ENCODE results near the gene C10orf53. TPM values are rescaled to one million over a fixed set of nuclear protein-coding genes. Genes with fewer than 3 reads are reported as not detected.

Gene C10orf53
- polyA plus RNA-seq, 2 of the 4 experiments (the other 2 are of a cell fraction): not detected

DNA sequence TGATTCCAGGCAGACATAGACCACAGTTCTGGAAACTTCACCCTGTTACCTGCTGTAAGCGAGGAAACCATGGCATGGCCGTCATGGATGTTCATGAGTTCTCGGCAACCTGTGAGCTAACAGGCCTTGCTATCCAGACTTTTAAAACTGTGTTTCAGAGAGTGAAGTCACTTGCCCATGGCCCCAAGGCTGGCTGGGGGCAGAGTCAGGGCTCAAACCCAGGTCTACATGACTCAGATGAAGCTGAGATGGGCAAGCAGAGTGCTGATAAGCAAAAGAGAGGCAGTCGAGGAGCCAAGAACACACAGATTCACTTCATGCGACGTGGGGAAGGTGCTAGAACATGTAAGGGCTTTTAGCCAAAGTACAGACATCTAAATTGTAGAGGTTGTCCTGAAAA lies 31.5 kb downstream of the C10orf53 start:
- no peak for DNase-seq (ENCODE audit: low read depth in 1 of 2, low spot score in 1 of 2)

DNA sequence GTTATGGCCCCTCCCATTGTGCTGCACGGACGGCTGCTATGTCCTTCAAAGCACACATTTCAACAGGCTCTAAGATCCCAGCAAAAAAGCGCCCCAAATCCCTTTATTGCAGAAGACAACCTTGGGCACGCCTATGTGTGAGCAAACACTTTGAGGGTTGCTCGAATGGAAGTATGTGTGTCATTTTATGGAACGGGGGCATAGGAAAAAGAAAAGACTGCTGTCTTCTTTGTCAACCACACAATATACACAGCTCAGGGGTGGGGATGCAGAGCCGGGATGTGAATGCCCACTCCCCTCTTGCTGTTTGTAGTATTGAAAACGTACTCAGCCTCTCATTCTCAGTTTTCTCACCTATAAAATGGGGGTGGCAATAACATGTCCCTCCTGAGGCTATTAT lies 32.0 kb downstream of the C10orf53 start:
- FAIRE-seq (no peak), DNase-seq (ENCODE audit: low read depth in 1 of 2, low spot score in 1 of 2) (no peak), ATAC-seq (no peak)
- POLR2A ChIA-PET: no interaction called here
- TF ChIP-seq RNF2 (IDR thresholded peaks at IDR 0.05; ENCODE audit: borderline replicate concordance, low read depth) (no peak), CBX2 (IDR thresholded peaks at IDR 0.05; ENCODE audit: borderline replicate concordance, low read depth) (no peak), FOXS1 (CRISPR knock-in tag; IDR thresholded peaks at IDR 0.05) (no peak), NPAS2 (CRISPR knock-in tag; IDR thresholded peaks at IDR 0.05; ENCODE audit: borderline replicate concordance) (no peak), HDAC2 (IDR thresholded peaks at IDR 0.05) (no peak), HEYL (CRISPR knock-in tag; IDR thresholded peaks at IDR 0.05) (no peak), JUNB (IDR thresholded peaks at IDR 0.05) (no peak), GATA3 (IDR thresholded peaks at IDR 0.05; ENCODE audit: borderline replicate concordance) (no peak), KDM1A (IDR thresholded peaks at IDR 0.05; ENCODE audit: low read depth) (no peak), EHMT2 (IDR thresholded peaks at IDR 0.05; ENCODE audit: low read depth) (no peak), BHLHE40 (IDR thresholded peaks at IDR 0.05; ENCODE audit: low read depth, low read length) (no peak), BCL3 (IDR thresholded peaks at IDR 0.05) (no peak)
- TF ChIP-seq, protein P1, sequence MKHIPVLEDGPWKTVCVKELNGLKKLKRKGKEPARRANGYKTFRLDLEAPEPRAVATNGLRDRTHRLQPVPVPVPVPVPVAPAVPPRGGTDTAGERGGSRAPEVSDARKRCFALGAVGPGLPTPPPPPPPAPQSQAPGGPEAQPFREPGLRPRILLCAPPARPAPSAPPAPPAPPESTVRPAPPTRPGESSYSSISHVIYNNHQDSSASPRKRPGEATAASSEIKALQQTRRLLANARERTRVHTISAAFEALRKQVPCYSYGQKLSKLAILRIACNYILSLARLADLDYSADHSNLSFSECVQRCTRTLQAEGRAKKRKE (CRISPR knock-in tag; IDR thresholded peaks at IDR 0.05; ENCODE audit: low read depth): no peak
- TF ChIP-seq, protein P2, sequence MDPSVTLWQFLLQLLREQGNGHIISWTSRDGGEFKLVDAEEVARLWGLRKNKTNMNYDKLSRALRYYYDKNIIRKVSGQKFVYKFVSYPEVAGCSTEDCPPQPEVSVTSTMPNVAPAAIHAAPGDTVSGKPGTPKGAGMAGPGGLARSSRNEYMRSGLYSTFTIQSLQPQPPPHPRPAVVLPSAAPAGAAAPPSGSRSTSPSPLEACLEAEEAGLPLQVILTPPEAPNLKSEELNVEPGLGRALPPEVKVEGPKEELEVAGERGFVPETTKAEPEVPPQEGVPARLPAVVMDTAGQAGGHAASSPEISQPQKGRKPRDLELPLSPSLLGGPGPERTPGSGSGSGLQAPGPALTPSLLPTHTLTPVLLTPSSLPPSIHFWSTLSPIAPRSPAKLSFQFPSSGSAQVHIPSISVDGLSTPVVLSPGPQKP (IDR thresholded peaks at IDR 0.05; ENCODE audit: low read depth, low read length): no peak
- TF ChIP-seq, protein P3, sequence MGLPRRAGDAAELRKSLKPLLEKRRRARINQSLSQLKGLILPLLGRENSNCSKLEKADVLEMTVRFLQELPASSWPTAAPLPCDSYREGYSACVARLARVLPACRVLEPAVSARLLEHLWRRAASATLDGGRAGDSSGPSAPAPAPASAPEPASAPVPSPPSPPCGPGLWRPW (IDR thresholded peaks at IDR 0.05): no peak
- 24% methylated on average over 8 of the region's 8 CpGs for WGBS (ENCODE audit: missing lambda C conversion rate)
- no peak overlapping the region for H3K4me2 ChIP-seq
- H3K4me1 ChIP-seq: no peaks in the 10 kb centered on the region
- CTCF ChIA-PET: no interaction called here
- H3K27ac ChIP-seq: no peak overlapping the region
- H3K4me3 ChIP-seq: no peak overlapping the region
- no peaks in the 10 kb centered on the region for H3K9me3 ChIP-seq

More for the DNA sequence above, 31.5 kb downstream of the C10orf53 start:
- no peak for FAIRE-seq
- Histone ChIP-seq H3K9me3 (no peaks in the 10 kb centered on the region), H3K4me1 (no peaks in the 10 kb centered on the region), H3K27ac (no peak overlapping the region), H3K4me2 (no peak overlapping the region), H3K4me3 (no peak overlapping the region)
- no peak for ATAC-seq
- TF ChIP-seq KDM1A (IDR thresholded peaks at IDR 0.05; ENCODE audit: low read depth) (no peak), RAD21 (conservative IDR thresholded peaks at IDR 0.05 in 1 of 2, IDR thresholded peaks at IDR 0.05 in 1 of 2) (no peak), ZFP36 (IDR thresholded peaks at IDR 0.05; ENCODE audit: borderline replicate concordance, partially characterized antibody) (no peak)
- ChIA-PET POLR2A (no interaction called here), CTCF (no interaction called here)
- 29% methylated on average over 6 of the region's 6 CpGs for WGBS (ENCODE audit: missing lambda C conversion rate)

GRCh38 chr10:49713266-49713665 lies 33.8 kb downstream of the C10orf53 start:
- ATAC-seq (no peak), FAIRE-seq (no peak), DNase-seq (ENCODE audit: low read depth in 1 of 2, low spot score in 1 of 2) (no peak)
- Histone ChIP-seq H3K4me1 (no peaks in the 10 kb centered on the region), H3K4me2 (no peak overlapping the region), H3K4me3 (no peak overlapping the region), H3K9me3 (no peaks in the 10 kb centered on the region), H3K27ac (no peak overlapping the region)
- POLR2A ChIA-PET: no interaction called here
- WGBS (ENCODE audit: missing lambda C conversion rate): 24% methylated on average over 5 of the region's 5 CpGs
- CTCF ChIA-PET: no interaction called here
- TF ChIP-seq ZFP36 (IDR thresholded peaks at IDR 0.05; ENCODE audit: borderline replicate concordance, partially characterized antibody) (no peak), CBX8 (IDR thresholded peaks at IDR 0.05) (no peak), SMC3 (IDR thresholded peaks at IDR 0.05) (no peak), ZSCAN20 (CRISPR knock-in tag; IDR thresholded peaks at IDR 0.05) (no peak), HOXB13 (CRISPR knock-in tag; IDR thresholded peaks at IDR 0.05; ENCODE audit: low read depth) (no peak), RFX5 (IDR thresholded peaks at IDR 0.05) (no peak), MAZ (IDR thresholded peaks at IDR 0.05; ENCODE audit: borderline replicate concordance, low read depth, low read length) (no peak), BHLHE40 (IDR thresholded peaks at IDR 0.05; ENCODE audit: low read depth, low read length) (no peak), KDM5A (IDR thresholded peaks at IDR 0.05) (no peak), CHD2 (IDR thresholded peaks at IDR 0.05; ENCODE audit: low read length, partially characterized antibody) (no peak), NR3C1 (IDR thresholded peaks at IDR 0.05) (no peak), PBX3 (IDR thresholded peaks at IDR 0.05) (no peak), SREBF2 (IDR thresholded peaks at IDR 0.05) (no peak), FOSB (CRISPR knock-in tag; IDR thresholded peaks at IDR 0.05) (no peak), HOXA7 (CRISPR knock-in tag; IDR thresholded peaks at IDR 0.05) (no peak), RCOR1 (IDR thresholded peaks at IDR 0.05; ENCODE audit: low read depth, low read length) (no peak)
- TF ChIP-seq, protein P3 (IDR thresholded peaks at IDR 0.05): no peak

Data from A549 (cell line).